ENCODE results near the gene TNFSF4.
A peak's percentile ranks its signal among the peaks of the same experiment; 100 is the strongest.
"Not testable (repeated sequence)": the region's sequence is repeated elsewhere in the genome, so short reads cannot be mapped to it uniquely, and the experiment has no call there.

Gene TNFSF4

GRCh38 chr1:173164686-173165085 lies 42.4 kb downstream of the TNFSF4 start:
- no peak for DNase-seq (ENCODE audit: low read depth in 2 of 2)
- H3K4me3 ChIP-seq (replicated peaks in 1 of 2; ENCODE audit: low read depth in 2 of 2, low read length in 2 of 2): no peak overlapping the region
- TF ChIP-seq CTCF (IDR thresholded peaks at IDR 0.05; ENCODE audit: low read depth, low read length): no peak

GRCh38 chr1:173164178-173164577 lies 43.0 kb downstream of the TNFSF4 start:
- no peak overlapping the region for H3K4me3 ChIP-seq (replicated peaks in 1 of 2; ENCODE audit: low read depth in 2 of 2, low read length in 2 of 2)
- no peak for TF ChIP-seq CTCF (IDR thresholded peaks at IDR 0.05; ENCODE audit: low read depth, low read length)
- no peak for DNase-seq (ENCODE audit: low read depth in 2 of 2)

- H3K4me3 ChIP-seq (replicated peaks in 1 of 2; ENCODE audit: low read depth in 2 of 2, low read length in 2 of 2): no peak overlapping the region
- DNase-seq (ENCODE audit: low read depth in 2 of 2): no peak
- TF ChIP-seq CTCF (IDR thresholded peaks at IDR 0.05; ENCODE audit: low read depth, low read length): no peak
Measured at GRCh38 chr1:173163222-173163621, 43.9 kb downstream of the TNFSF4 start.

- no peak for TF ChIP-seq CTCF (IDR thresholded peaks at IDR 0.05; ENCODE audit: low read depth, low read length)
- no peak overlapping the region for H3K4me3 ChIP-seq (replicated peaks in 1 of 2; ENCODE audit: low read depth in 2 of 2, low read length in 2 of 2)
- no peak for DNase-seq (ENCODE audit: low read depth in 2 of 2)
Measured at GRCh38 chr1:173162601-173163000, 44.5 kb downstream of the TNFSF4 start.

GRCh38 chr1:173161510-173162221 lies 45.5 kb downstream of the TNFSF4 start:
- TF ChIP-seq CTCF (IDR thresholded peaks at IDR 0.05; ENCODE audit: low read depth, low read length): no peak
- peak; percentile 56 to 84 for DNase-seq (ENCODE audit: low read depth in 2 of 2)

GRCh38 chr1:173153964-173154363 lies 53.2 kb downstream of the TNFSF4 start:
- H3K4me3 ChIP-seq (replicated peaks in 1 of 2; ENCODE audit: low read depth in 2 of 2, low read length in 2 of 2); DNase-seq (ENCODE audit: low read depth in 2 of 2): not testable (repeated sequence)

More at GRCh38 chr1:173161510-173162221, 45.5 kb downstream of the TNFSF4 start:
- H3K4me3 ChIP-seq (replicated peaks in 1 of 2; ENCODE audit: low read depth in 2 of 2, low read length in 2 of 2): no peak overlapping the region

- H3K4me3 ChIP-seq (replicated peaks in 1 of 2; ENCODE audit: low read depth in 2 of 2, low read length in 2 of 2): no peak overlapping the region
- TF ChIP-seq CTCF (IDR thresholded peaks at IDR 0.05; ENCODE audit: low read depth, low read length): no peak
- DNase-seq (ENCODE audit: low read depth in 2 of 2): no peak
Measured at GRCh38 chr1:173153503-173153902, 53.6 kb downstream of the TNFSF4 start.

Measured in cardiac fibroblast (primary cell).